ENCODE data around the gene OR52E4. TPM values are rescaled to one million over a fixed set of nuclear protein-coding genes. Genes with fewer than 3 reads are reported as not detected.

The OR52E4 gene
- total and polyA plus RNA-seq, 10 of the 15 experiments (the other 5 are each of a cell fraction or from before 2014, with no cell fraction given) = not detected

- RAD21 ChIA-PET (ENCODE audit: unreplicated experiment) = no interaction called here
- peak; percentile 96 for ATAC-seq
- Histone ChIP-seq H2AFZ (ENCODE audit: control insufficient read depth, low read depth, low read length) (peak overlapping the region; percentile 72), H3K9me3 (replicated peaks; ENCODE audit: control insufficient read depth, insufficient read depth, low read length) (peaks cover 1% of the 10 kb centered on the region; the same call in 1 of the 3 replicates), H3K9ac (ENCODE audit: control insufficient read depth, insufficient read depth, low read length) (no peak overlapping the region), H3K27ac (ENCODE audit: control insufficient read depth, insufficient read depth) (no peak overlapping the region; the same call in 1 of the 2 replicates), H3K79me2 (ENCODE audit: control insufficient read depth, insufficient read depth, low read length) (no peaks in the 10 kb centered on the region), H3K4me2 (ENCODE audit: control insufficient read depth, insufficient read depth) (no peak overlapping the region), H3K4me3 (no peak overlapping the region), H3K36me3 (ENCODE audit: control insufficient read depth in 2 of 2, insufficient read depth in 2 of 2, low read length in 1 of 2) (no peaks in the 10 kb centered on the region), H3K27me3 (replicated peaks in 1 of 2; ENCODE audit: control insufficient read depth in 2 of 2, insufficient read depth in 2 of 2, low read length in 1 of 2) (no peaks in the 10 kb centered on the region), H4K20me1 (ENCODE audit: control insufficient read depth, insufficient read depth) (no peaks in the 10 kb centered on the region), H3K4me1 (ENCODE audit: control insufficient read depth, insufficient read depth, low read length) (peaks cover 3% of the 10 kb centered on the region; the same call in 1 of the 2 replicates)
- WGBS (ENCODE audit: insufficient coverage, insufficient replicate concordance, low lambda C conversion rate, missing lambda C conversion rate) = 0% methylated on average over 2 of the region's 2 CpGs
- no TSS peak for BruUV-seq (replicated peaks)
- intact Hi-C loops (cut with micrococcal nuclease; ENCODE audit: unreplicated experiment) (no loop called here), in situ Hi-C loops (cut with MboI) (no loop called here)
- CTCF ChIA-PET = no interaction called here
- peak; percentile 47 for TF ChIP-seq JUNB (IDR thresholded peaks at IDR 0.05)
- TF ChIP-seq SUZ12 (IDR thresholded peaks at IDR 0.05; ENCODE audit: unreplicated experiment) = no peak
- TF ChIP-seq ATF7 (IDR thresholded peaks at IDR 0.05; ENCODE audit: low read depth) = peak; percentile 12; the same call in 1 of the 2 replicates
- TF ChIP-seq IRF4 (IDR thresholded peaks at IDR 0.05; ENCODE audit: low read depth, low read length) = no peak
- no peak for TF ChIP-seq MEF2A (IDR thresholded peaks at IDR 0.05; ENCODE audit: insufficient read depth, low read depth, low read length)
- no peak for TF ChIP-seq ELK1 (IDR thresholded peaks at IDR 0.05; ENCODE audit: low read depth, low read length)
- no peak for TF ChIP-seq TARDBP (IDR thresholded peaks at IDR 0.05; ENCODE audit: borderline replicate concordance)
- TF ChIP-seq USF1 (IDR thresholded peaks at IDR 0.05; ENCODE audit: borderline replicate concordance, extremely low read length, insufficient read depth, low read depth, low read length) = peak; percentile 6
- TF ChIP-seq CREM (IDR thresholded peaks at IDR 0.05; ENCODE audit: low read depth) = no peak
- TF ChIP-seq CHD4 (IDR thresholded peaks at IDR 0.05) = no peak
- TF ChIP-seq BACH1 (IDR thresholded peaks at IDR 0.05; ENCODE audit: borderline replicate concordance) = peak; percentile 74; the same call in 1 of the 2 replicates
- TF ChIP-seq RBBP5 (conservative IDR thresholded peaks at IDR 0.05) = no peak
- peak; percentile 32; the same call in 1 of the 2 replicates for TF ChIP-seq YY1 (IDR thresholded peaks at IDR 0.05; ENCODE audit: low read depth, low read length)
- TF ChIP-seq ZNF687 (IDR thresholded peaks at IDR 0.05) = peak; percentile 44; the same call in 1 of the 2 replicates
- TF ChIP-seq IKZF2 (IDR thresholded peaks at IDR 0.05) = peak; percentile 12 to 31; a peak in 1 of 4 replicates
- FAIRE-seq = no peak
- DNase-seq (ENCODE audit: low read depth, low spot score) = peak; percentile 48
- POLR2A ChIA-PET = no interaction called here
- SMC1A ChIA-PET (ENCODE audit: uncharacterized antibody, unreplicated experiment) = no interaction called here
These were observed 42.5 kb downstream of the OR52E4 start for GRCh38 chr11:5922749-5923426.

Measured in GM12878 (cell line).